Peyer's patch (tissue), 4 donors: Measurements from ENCODE around the gene ATP11C. TPM values are rescaled to one million over a fixed set of nuclear protein-coding genes. Genes with fewer than 3 reads are reported as not detected.

Source experiments
- DNase-seq, 3 donors: peaks; one replicate each; pipeline ENCODE4 v3.0.0-alpha.2; 2017 to 2019
- H3K27ac ChIP-seq, 4 donors: fragments of 200-600 bp; sonication (generic); one replicate each; pipeline ENCODE4 v1.5.1; 2016 to 2019
- H3K27me3 ChIP-seq, 2 donors: fragments of 200-600 bp; sonication (generic); one replicate each; pipeline ENCODE4 v1.5.1; 2019
- H3K36me3 ChIP-seq, 3 donors: fragments of 200-600 bp; sonication (generic); one replicate each; pipeline ENCODE4 v1.5.1; 2016 to 2019
- H3K4me1 ChIP-seq, 4 donors: fragments of 200-600 bp; sonication (generic); one replicate each; pipeline ENCODE4 v1.5.1; 2016 to 2019
- H3K4me3 ChIP-seq, 4 donors: fragments of 200-600 bp; sonication (generic); 1 replicate in 3 of 4; 2 replicates in 1 of 4; pipeline ENCODE4 v1.5.1; 2016 to 2019; ENCODE audit warnings: mild to moderate bottlenecking in 1 of 4
- H3K9me3 ChIP-seq, 4 donors: fragments of 200-600 bp; sonication (generic); one replicate each; pipeline ENCODE4 v1.5.1; 2016 to 2019; ENCODE audit warnings: mild to moderate bottlenecking in 1 of 4
- POLR2A ChIP-seq, 2 donors: fragments of 450-650 bp; IDR thresholded peaks; one replicate each; pipeline ENCODE4 v1.5.1; 2017; ENCODE audit warnings: antibody characterized with exemption in 2 of 2, mild to moderate bottlenecking in 2 of 2, moderate library complexity in 2 of 2
- total RNA-seq, 4 donors: library from RNA; depleted of rRNA; stranded (reverse); fragments of >200 nt; gene quantifications; one replicate each; pipeline ENCODE4 v1.1.0, GENCODE V29; 2016
- TF ChIP-seq, protein P1 (sequence below), 6 experiments: fragments of 450-650 bp in 4 of 6; fragments of 200-600 bp in 2 of 6; sonication (generic) in 1 of 6; IDR thresholded peaks; one replicate each; pipeline ENCODE4 v1.5.1; 2017 to 2019; ENCODE audit warnings: antibody characterized with exemption in 6 of 6, mild to moderate bottlenecking in 3 of 6, moderate library complexity in 1 of 6

The ATP11C gene
- total RNA-seq, 4 donors from 2014 or later: 8.9 to 46.2 (median 13.1) TPM

DNA sequence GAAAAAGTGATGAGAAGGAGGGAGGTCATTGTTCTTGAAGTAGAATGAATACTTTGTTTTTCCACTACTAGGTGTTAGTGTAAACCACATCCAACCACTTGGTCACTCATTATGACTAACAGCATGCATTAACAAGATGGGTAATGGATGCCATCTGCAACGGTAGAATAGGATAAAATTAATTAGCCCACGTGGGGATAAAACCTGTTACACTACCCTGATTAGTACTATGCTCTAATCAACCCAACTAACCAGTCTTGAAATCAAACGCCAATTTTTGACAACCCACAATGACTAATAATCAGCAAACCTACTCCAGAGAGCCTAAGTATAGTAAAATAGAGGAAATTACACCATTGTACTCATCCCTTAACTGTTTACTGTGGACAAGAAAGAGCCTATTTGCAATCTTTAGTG is 131.4 kb downstream of the ATP11C start:
- no peak for DNase-seq
- no peaks in the 10 kb centered on the region for H3K27me3 ChIP-seq
- H3K36me3 ChIP-seq: peaks cover 0 to 11% (median 0%) of the 10 kb centered on the region in 3 donors
- H3K4me3 ChIP-seq: no peak overlapping the region
- no peaks in the 10 kb centered on the region for H3K4me1 ChIP-seq
- H3K9me3 ChIP-seq: no peaks in the 10 kb centered on the region
- no peak overlapping the region for H3K27ac ChIP-seq
- TF ChIP-seq POLR2A (IDR thresholded peaks at IDR 0.05): no peak
- TF ChIP-seq, protein P1, sequence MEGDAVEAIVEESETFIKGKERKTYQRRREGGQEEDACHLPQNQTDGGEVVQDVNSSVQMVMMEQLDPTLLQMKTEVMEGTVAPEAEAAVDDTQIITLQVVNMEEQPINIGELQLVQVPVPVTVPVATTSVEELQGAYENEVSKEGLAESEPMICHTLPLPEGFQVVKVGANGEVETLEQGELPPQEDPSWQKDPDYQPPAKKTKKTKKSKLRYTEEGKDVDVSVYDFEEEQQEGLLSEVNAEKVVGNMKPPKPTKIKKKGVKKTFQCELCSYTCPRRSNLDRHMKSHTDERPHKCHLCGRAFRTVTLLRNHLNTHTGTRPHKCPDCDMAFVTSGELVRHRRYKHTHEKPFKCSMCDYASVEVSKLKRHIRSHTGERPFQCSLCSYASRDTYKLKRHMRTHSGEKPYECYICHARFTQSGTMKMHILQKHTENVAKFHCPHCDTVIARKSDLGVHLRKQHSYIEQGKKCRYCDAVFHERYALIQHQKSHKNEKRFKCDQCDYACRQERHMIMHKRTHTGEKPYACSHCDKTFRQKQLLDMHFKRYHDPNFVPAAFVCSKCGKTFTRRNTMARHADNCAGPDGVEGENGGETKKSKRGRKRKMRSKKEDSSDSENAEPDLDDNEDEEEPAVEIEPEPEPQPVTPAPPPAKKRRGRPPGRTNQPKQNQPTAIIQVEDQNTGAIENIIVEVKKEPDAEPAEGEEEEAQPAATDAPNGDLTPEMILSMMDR (IDR thresholded peaks at IDR 0.05): no peak

DNA sequence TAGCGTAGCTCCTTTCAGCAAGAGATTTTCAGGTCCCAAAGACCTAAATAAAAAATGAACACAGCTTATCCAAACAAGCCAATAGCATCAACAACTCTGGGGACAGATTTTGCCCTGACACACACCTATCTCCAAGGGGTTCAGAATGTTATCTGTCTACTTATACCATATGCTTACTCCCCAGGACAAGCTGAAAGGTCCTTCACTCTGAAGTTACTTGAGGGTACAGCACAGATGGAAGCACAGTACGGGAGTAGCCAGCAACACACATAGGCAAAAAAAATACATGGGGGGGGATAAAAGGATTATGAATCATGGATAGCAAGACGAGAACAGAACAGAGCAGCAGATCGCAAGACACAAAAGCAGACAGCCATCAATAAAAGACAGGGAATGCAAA is 134.2 kb downstream of the ATP11C start:
- no peaks in the 10 kb centered on the region for H3K4me1 ChIP-seq
- no peak overlapping the region for H3K4me3 ChIP-seq
- no peaks in the 10 kb centered on the region for H3K9me3 ChIP-seq
- DNase-seq: no peak
- no peak for TF ChIP-seq POLR2A (IDR thresholded peaks at IDR 0.05)
- TF ChIP-seq, protein P1 (IDR thresholded peaks at IDR 0.05): no peak
- H3K27ac ChIP-seq: no peak overlapping the region
- H3K36me3 ChIP-seq: peaks cover 0 to 11% (median 0%) of the 10 kb centered on the region in 3 donors
- no peaks in the 10 kb centered on the region for H3K27me3 ChIP-seq

DNA sequence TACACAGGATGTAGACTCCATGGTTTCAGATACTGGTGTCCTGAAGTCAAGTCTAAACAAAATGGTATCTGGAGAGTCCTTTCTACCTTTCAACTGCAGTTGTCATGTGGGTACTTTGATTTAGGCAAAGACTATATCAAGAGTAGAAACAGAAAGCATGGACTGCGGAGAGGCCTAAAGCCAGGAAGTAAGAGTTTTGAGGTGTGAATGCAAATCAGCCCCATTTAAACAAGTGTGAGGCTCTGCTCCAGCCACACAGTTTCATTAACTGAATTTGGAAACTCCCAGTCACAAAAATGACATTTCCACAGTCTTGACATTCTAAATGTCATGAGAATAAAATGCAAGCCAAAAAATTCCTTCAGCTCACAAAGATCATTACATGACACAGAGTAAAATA is 137.7 kb downstream of the ATP11C start:
- H3K4me3 ChIP-seq: no peak overlapping the region
- H3K27me3 ChIP-seq: no peaks in the 10 kb centered on the region
- no peaks in the 10 kb centered on the region for H3K4me1 ChIP-seq
- TF ChIP-seq, protein P1 (IDR thresholded peaks at IDR 0.05): no peak
- no peak for TF ChIP-seq POLR2A (IDR thresholded peaks at IDR 0.05)
- H3K27ac ChIP-seq: no peak overlapping the region
- H3K36me3 ChIP-seq: no peaks in the 10 kb centered on the region
- no peak for DNase-seq
- no peaks in the 10 kb centered on the region for H3K9me3 ChIP-seq

DNA sequence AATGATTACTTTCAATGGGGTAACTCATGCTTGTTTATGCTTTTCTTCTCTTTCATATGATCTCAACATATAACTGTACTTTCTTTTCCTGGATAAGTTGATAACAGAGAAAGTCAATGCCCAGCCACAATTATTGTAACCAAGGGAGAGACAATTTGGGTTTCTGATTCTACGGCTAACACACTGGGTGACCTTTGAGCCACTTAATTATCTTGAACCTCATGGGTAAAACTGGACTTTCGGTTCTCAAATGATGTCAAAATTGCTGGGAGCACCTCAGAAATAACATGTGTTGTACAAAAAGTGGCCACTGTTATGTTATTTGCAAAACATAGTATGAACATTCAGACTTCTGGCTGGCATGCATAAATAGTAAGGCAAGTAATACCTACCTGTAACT is 145.3 kb downstream of the ATP11C start:
- TF ChIP-seq, protein P1 (IDR thresholded peaks at IDR 0.05): no peak
- TF ChIP-seq POLR2A (IDR thresholded peaks at IDR 0.05): no peak
- H3K4me3 ChIP-seq: no peak overlapping the region
- H3K4me1 ChIP-seq: no peaks in the 10 kb centered on the region

DNA sequence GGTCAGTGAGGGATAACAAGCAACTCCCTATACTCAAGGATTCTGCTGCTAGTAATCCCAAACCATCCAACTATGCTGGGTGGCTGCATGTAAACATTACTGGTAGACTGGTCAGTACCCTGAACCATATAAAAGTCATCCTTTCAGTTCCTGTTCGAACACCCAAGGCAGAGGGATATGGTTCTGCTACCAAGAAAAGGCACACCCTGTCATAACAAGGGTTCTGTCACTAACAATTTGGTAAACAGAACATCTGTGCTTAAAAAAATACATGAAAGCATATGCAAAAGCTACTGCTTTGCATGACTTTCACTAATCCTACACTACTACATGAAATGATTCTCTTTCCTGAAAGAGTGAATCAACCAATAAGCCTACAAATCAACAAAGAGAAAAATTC is 148.0 kb downstream of the ATP11C start:
- no peak for DNase-seq
- Histone ChIP-seq H3K4me3 (no peak overlapping the region), H3K9me3 (no peaks in the 10 kb centered on the region), H3K27ac (no peak overlapping the region), H3K4me1 (no peaks in the 10 kb centered on the region), H3K27me3 (no peaks in the 10 kb centered on the region), H3K36me3 (peaks cover 0 to 5% (median 0%) of the 10 kb centered on the region in 3 donors)
- TF ChIP-seq, protein P1 (IDR thresholded peaks at IDR 0.05): no peak
- TF ChIP-seq POLR2A (IDR thresholded peaks at IDR 0.05): no peak

More for the DNA sequence above, 145.3 kb downstream of the ATP11C start:
- H3K27me3 ChIP-seq: no peaks in the 10 kb centered on the region
- H3K27ac ChIP-seq: no peak overlapping the region
- DNase-seq: no peak
- H3K9me3 ChIP-seq: no peaks in the 10 kb centered on the region
- peaks cover 0 to 5% (median 0%) of the 10 kb centered on the region in 3 donors for H3K36me3 ChIP-seq

DNA sequence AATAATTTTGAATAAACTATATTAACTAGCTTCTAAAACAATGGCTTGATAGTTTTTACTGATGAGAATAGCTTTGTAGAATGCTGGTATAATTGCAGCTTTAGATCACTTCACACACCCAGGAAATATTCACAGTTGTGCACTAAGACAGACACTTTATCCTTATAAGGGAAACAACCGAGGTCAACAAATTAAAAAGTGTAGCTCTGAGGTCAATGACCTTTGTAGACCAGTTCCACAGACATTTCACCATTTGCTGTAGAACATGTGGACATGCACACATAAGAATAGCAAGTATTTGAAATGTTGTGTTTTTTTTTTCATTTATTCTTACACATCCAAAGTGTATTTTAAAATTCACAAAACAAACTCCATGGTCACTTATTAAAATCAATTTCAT is 148.9 kb downstream of the ATP11C start:
- TF ChIP-seq, protein P1 (IDR thresholded peaks at IDR 0.05): no peak
- TF ChIP-seq POLR2A (IDR thresholded peaks at IDR 0.05): no peak
- Histone ChIP-seq H3K9me3 (no peaks in the 10 kb centered on the region), H3K4me1 (no peaks in the 10 kb centered on the region)

More for the DNA sequence above, 148.9 kb downstream of the ATP11C start:
- Histone ChIP-seq H3K36me3 (peaks cover 0 to 5% (median 0%) of the 10 kb centered on the region in 3 donors), H3K27ac (no peak overlapping the region), H3K27me3 (no peaks in the 10 kb centered on the region), H3K4me3 (no peak overlapping the region)
- DNase-seq: no peak
